Measurements from ENCODE around the gene CSTB.
A peak's percentile ranks its signal among the peaks of the same experiment; 100 is the strongest.

Gene CSTB

GRCh38 chr21:43817157-43818086, 41.3 kb upstream of the CSTB start:
- Histone ChIP-seq H3K9me3 (ENCODE audit: control insufficient read depth, insufficient read depth, low read depth, low read length) (no peaks in the 10 kb centered on the region), H3K36me3 (ENCODE audit: control insufficient read depth in 2 of 2, insufficient read depth in 1 of 2, low read length in 2 of 2) (no peaks in the 10 kb centered on the region), H3K4me3 (ENCODE audit: low read depth, low read length) (no peak overlapping the region), H3K27ac (ENCODE audit: extremely low read depth, low read depth, low read length) (no peak overlapping the region), H3K4me1 (ENCODE audit: control insufficient read depth, insufficient read depth, low read length) (no peaks in the 10 kb centered on the region)
- ChIA-PET CTCF (interaction anchor here (0.7 to 1.7 kb wide), 3 partner anchors 8 to 158 kb away, joined by 3 to 5 read pairs (median 3); no protein-coding TSS in a partner anchor), POLR2A (no interaction called here)
- TF ChIP-seq ZNF600 (tag by site-specific recombination; IDR thresholded peaks at IDR 0.05), result peak; percentile 24; the same call in 1 of the 2 replicates
- TF ChIP-seq SCRT2 (tag by site-specific recombination; IDR thresholded peaks at IDR 0.05), result no peak

DNA sequence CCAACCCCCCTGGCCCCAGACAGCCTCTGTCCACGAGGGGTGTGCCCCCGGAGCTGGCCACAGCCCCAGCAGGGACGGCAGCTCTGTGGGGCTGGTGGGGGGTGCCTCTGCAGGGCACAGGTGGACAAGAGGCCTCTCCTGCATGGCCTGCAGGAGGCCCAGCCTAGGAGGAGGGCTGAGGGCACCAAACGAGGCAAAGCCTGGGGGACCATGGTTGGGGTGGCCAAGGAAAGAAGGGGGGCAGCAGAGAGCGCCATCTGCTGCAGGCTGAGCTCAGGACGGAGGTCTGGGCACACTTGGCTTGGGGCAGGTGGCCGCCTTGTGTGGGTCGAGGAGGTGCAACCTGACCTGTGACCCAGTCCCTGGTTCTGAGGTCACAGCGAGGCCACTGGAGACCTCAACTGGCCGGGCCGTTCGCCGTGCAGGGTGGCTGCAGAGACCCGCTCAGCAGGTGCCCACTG, 40.5 kb upstream of the CSTB start:
- Histone ChIP-seq H3K4me1 (ENCODE audit: control insufficient read depth, insufficient read depth, low read length) (no peaks in the 10 kb centered on the region), H3K36me3 (ENCODE audit: control insufficient read depth in 2 of 2, insufficient read depth in 1 of 2, low read length in 2 of 2) (no peaks in the 10 kb centered on the region), H3K9me3 (ENCODE audit: control insufficient read depth, insufficient read depth, low read depth, low read length) (no peaks in the 10 kb centered on the region), H3K4me3 (ENCODE audit: low read depth, low read length) (no peak overlapping the region), H3K27ac (ENCODE audit: extremely low read depth, low read depth, low read length) (no peak overlapping the region)
- ChIA-PET POLR2A (interaction anchor here (1.0 kb wide), 1 partner anchor 18 kb away, joined by 3 read pairs; no protein-coding TSS in a partner anchor), CTCF (interaction anchor here (0.5 to 1.7 kb wide), 3 partner anchors 9 to 159 kb away, joined by 3 to 5 read pairs (median 3); no protein-coding TSS in a partner anchor)
- TF ChIP-seq ZNF571 (tag by site-specific recombination; IDR thresholded peaks at IDR 0.05) (no peak), ZFP3 (tag by site-specific recombination; IDR thresholded peaks at IDR 0.05; ENCODE audit: low read depth) (no peak), GLIS1 (tag by site-specific recombination; IDR thresholded peaks at IDR 0.05) (peak; percentile 75)
- TF ChIP-seq, protein P1, sequence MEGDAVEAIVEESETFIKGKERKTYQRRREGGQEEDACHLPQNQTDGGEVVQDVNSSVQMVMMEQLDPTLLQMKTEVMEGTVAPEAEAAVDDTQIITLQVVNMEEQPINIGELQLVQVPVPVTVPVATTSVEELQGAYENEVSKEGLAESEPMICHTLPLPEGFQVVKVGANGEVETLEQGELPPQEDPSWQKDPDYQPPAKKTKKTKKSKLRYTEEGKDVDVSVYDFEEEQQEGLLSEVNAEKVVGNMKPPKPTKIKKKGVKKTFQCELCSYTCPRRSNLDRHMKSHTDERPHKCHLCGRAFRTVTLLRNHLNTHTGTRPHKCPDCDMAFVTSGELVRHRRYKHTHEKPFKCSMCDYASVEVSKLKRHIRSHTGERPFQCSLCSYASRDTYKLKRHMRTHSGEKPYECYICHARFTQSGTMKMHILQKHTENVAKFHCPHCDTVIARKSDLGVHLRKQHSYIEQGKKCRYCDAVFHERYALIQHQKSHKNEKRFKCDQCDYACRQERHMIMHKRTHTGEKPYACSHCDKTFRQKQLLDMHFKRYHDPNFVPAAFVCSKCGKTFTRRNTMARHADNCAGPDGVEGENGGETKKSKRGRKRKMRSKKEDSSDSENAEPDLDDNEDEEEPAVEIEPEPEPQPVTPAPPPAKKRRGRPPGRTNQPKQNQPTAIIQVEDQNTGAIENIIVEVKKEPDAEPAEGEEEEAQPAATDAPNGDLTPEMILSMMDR (tag by site-specific recombination; IDR thresholded peaks at IDR 0.05), result peak; percentile 52; the same call in 1 of the 2 replicates

GRCh38 chr21:43815991-43816390, 39.9 kb upstream of the CSTB start:
- H3K4me3 ChIP-seq (ENCODE audit: low read depth, low read length), result no peak overlapping the region
- no peaks in the 10 kb centered on the region for H3K4me1 ChIP-seq (ENCODE audit: control insufficient read depth, insufficient read depth, low read length)
- ChIA-PET CTCF (interaction anchor here (0.5 to 1.7 kb wide), 2 partner anchors 9 to 51 kb away, joined by 3 read pairs; no protein-coding TSS in a partner anchor), POLR2A (interaction anchor here (1.0 kb wide), 1 partner anchor 17 kb away, joined by 3 read pairs; no protein-coding TSS in a partner anchor)
- TF ChIP-seq ZNF433 (tag by site-specific recombination; IDR thresholded peaks at IDR 0.05; ENCODE audit: low read depth), result no peak
- 0 out of 2 replicates have a peak, but pooled peaks have one; percentile 47 for TF ChIP-seq ZNF10 (tag by site-specific recombination; IDR thresholded peaks at IDR 0.05)
- H3K36me3 ChIP-seq (ENCODE audit: control insufficient read depth in 2 of 2, insufficient read depth in 1 of 2, low read length in 2 of 2), result no peaks in the 10 kb centered on the region
- no peak overlapping the region for H3K27ac ChIP-seq (ENCODE audit: extremely low read depth, low read depth, low read length)
- no peaks in the 10 kb centered on the region for H3K9me3 ChIP-seq (ENCODE audit: control insufficient read depth, insufficient read depth, low read depth, low read length)

DNA sequence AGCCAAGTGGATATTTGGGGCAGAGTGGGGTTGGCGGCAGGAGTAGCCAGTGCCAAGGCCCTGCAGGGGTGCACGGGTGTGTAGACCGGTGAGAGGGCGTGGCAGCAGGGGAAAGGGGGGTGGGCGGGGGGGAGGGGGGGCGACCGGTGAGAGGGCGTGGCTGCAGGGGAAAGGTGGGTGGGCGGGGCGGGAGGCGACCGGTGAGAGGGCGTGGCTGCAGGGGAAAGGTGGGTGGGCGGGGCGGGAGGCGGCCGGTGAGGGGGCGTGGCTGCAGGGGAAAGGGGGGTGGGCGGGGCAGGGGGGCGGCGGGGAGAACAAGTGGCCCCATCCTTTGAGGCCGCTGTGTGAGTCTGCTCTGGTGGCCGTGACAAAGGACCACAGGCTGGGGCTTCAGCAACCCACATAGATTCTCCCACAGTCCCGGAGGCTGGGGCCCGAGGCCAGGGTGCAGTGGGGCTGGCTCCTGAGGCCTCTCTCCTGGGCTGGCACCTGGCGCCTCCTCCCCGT, 39.1 kb upstream of the CSTB start:
- TF ChIP-seq KLF9 (tag by site-specific recombination; IDR thresholded peaks at IDR 0.05; ENCODE audit: low read depth), result peak; percentile 37; the same call in 1 of the 2 replicates
- TF ChIP-seq ZNF660 (tag by site-specific recombination; IDR thresholded peaks at IDR 0.05), result no peak
- TF ChIP-seq ZFHX2 (tag by site-specific recombination; conservative IDR thresholded peaks at IDR 0.05), result peak; percentile 58
- no peak for TF ChIP-seq ZNF391 (tag by site-specific recombination; IDR thresholded peaks at IDR 0.05; ENCODE audit: borderline replicate concordance, low read depth)
- TF ChIP-seq ZNF138 (tag by site-specific recombination; IDR thresholded peaks at IDR 0.05; ENCODE audit: borderline replicate concordance), result no peak
- H3K9me3 ChIP-seq (ENCODE audit: control insufficient read depth, insufficient read depth, low read depth, low read length), result no peaks in the 10 kb centered on the region
- CTCF ChIA-PET, result no interaction called here
- H3K27ac ChIP-seq (ENCODE audit: extremely low read depth, low read depth, low read length), result no peak overlapping the region
- POLR2A ChIA-PET, result no interaction called here
- H3K4me3 ChIP-seq (ENCODE audit: low read depth, low read length), result no peak overlapping the region
- H3K4me1 ChIP-seq (ENCODE audit: control insufficient read depth, insufficient read depth, low read length), result no peaks in the 10 kb centered on the region
- H3K36me3 ChIP-seq (ENCODE audit: control insufficient read depth in 2 of 2, insufficient read depth in 1 of 2, low read length in 2 of 2), result no peaks in the 10 kb centered on the region
